ENCODE data around the gene ZBTB46.

The ZBTB46 gene

GRCh38 chr20:63836458-63837344, 5.6 kb upstream of the ZBTB46 start:
- no peak for DNase-seq

- no peak for DNase-seq
These were observed 4.2 kb upstream of the ZBTB46 start for GRCh38 chr20:63835021-63835858.

- DNase-seq, result no peak
These were observed 3.4 kb upstream of the ZBTB46 start for GRCh38 chr20:63834491-63834880.

- DNase-seq, result no peak
These were observed 2.9 kb upstream of the ZBTB46 start for GRCh38 chr20:63833776-63834490.

GRCh38 chr20:63831993-63832686, 1.1 kb upstream of the ZBTB46 start:
- no peak for DNase-seq

GRCh38 chr20:63831646-63831992, 555 bp upstream of the ZBTB46 start:
- no peak for DNase-seq

GRCh38 chr20:63829945-63830835, 874 bp downstream of the ZBTB46 start:
- peak in 2 of 6 experiments; percentile 12 to 28 for DNase-seq

GRCh38 chr20:63829603-63829944, 1.5 kb downstream of the ZBTB46 start:
- no peak for DNase-seq

GRCh38 chr20:63828951-63829350, 2.1 kb downstream of the ZBTB46 start:
- DNase-seq, result no peak

- no peak for DNase-seq
These were observed 2.5 kb downstream of the ZBTB46 start for GRCh38 chr20:63828545-63828944.

GRCh38 chr20:63828124-63828523, 2.9 kb downstream of the ZBTB46 start:
- DNase-seq, result no peak

- no peak for DNase-seq
These were observed 4.3 kb downstream of the ZBTB46 start for GRCh38 chr20:63826753-63827152.

GRCh38 chr20:63825331-63826118, 5.5 kb downstream of the ZBTB46 start:
- no peak for DNase-seq

- no peak for DNase-seq
These were observed 7.3 kb downstream of the ZBTB46 start for GRCh38 chr20:63823691-63824311.

GRCh38 chr20:63822276-63822696, 8.8 kb downstream of the ZBTB46 start:
- DNase-seq, result no peak

- DNase-seq, result no peak
These were observed 9.3 kb downstream of the ZBTB46 start for GRCh38 chr20:63821811-63822210.

GRCh38 chr20:63819224-63819921, 11.7 kb downstream of the ZBTB46 start:
- no peak for DNase-seq

GRCh38 chr20:63815615-63816253, 15.3 kb downstream of the ZBTB46 start:
- no peak for DNase-seq
